HG03432 (cell line): ENCODE results near the gene OPN1MW2.
A peak's percentile ranks its signal among the peaks of the same experiment; 100 is the strongest.
"Not testable (repeated sequence)": the region's sequence is repeated elsewhere in the genome, so short reads cannot be mapped to it uniquely, and the experiment has no call there.

Experiments
- ATAC-seq: cut with Tn5 transposase; IDR thresholded peaks from one replicate; pipeline ENCODE4 v1.9.1; 2021; ENCODE audit warnings: mild to moderate bottlenecking, moderate library complexity; ENCODE audit not compliant: unreplicated experiment

Gene OPN1MW2

DNA sequence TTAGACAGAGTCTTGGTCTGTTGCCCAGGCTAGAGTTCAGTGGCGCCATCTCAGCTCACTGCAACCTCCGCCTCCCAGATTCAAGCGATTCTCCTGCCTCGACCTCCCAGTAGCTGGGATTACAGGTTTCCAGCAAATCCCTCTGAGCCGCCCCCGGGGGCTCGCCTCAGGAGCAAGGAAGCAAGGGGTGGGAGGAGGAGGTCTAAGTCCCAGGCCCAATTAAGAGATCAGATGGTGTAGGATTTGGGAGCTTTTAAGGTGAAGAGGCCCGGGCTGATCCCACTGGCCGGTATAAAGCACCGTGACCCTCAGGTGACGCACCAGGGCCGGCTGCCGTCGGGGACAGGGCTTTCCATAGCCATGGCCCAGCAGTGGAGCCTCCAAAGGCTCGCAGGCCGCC, at the start of gene OPN1MW2:
Gene OPN1MW2 (plus strand): TSS at position 301 of the 400 bp plus-strand sequence. CDS start 60 bp downstream, at position 361.
- ATAC-seq = not testable (repeated sequence)

DNA sequence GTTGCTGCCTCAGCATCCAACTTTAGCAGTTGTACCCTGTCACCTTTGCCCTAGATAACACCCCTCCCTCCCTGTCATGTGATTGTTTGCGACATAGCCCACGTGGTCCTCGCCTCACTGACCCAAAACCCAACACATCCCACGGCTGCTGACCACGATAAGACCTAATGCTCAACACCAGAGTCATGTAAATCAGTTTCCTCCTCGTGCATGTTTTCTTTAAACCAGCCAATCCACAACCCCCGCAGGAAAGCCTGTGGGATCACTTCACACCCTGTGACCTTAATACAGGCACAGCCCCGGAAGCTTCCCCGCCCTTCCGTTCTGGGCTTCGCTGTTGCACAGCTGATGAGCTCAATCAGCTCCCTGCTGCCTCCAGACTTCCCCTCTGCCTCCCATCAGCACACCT, 47.0 kb upstream of the OPN1MW2 start:
- peak; percentile 69 for ATAC-seq

DNA sequence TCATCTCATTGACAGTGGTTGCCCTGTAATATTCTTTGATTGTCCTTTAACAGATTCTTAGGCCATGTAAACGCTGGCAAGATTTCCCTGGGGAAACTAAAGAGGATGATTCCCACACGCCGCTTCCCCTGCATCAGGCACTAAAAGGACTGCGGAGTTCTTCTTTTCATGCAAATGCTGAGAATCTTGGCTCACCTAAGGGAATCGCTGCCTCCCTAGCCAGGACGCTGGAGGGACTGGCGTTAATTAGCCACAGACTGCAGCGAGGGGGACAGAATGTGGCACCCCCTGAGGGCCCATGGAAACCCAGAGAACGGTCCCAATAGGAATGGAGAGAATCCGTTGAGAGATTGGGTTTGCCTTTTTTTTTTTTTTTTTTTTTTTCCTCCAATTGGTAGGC, 45.2 kb upstream of the OPN1MW2 start:
- ATAC-seq = not testable (repeated sequence)

DNA sequence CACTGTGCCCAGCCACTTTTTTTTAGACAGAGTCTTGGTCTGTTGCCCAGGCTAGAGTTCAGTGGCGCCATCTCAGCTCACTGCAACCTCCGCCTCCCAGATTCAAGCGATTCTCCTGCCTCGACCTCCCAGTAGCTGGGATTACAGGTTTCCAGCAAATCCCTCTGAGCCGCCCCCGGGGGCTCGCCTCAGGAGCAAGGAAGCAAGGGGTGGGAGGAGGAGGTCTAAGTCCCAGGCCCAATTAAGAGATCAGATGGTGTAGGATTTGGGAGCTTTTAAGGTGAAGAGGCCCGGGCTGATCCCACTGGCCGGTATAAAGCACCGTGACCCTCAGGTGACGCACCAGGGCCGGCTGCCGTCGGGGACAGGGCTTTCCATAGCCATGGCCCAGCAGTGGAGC, 37.3 kb upstream of the OPN1MW2 start, which contains the start of gene OPN1MW:
Gene OPN1MW (plus strand): TSS at position 301 of the 400 bp plus-strand sequence. CDS start 82 bp downstream, at position 383.
- not testable (repeated sequence) for ATAC-seq

DNA sequence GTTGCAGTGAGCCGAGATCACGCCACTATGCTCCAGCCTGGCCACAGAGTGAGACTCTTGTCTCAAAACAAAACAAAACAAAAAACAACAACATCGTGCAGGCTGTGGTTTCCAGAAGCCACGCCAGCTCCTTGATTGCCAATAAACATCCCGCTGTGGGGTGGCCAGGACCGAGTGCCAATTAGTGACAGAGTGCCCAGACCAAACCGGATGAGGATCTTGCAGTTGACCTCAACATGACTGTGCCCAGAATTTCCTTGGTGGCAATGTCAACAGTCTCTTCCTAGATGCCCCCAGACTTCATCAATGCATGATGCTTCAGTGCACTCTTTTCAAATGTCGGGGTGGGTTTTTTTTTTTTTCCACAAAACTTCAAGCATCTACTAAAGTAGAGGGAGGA, 35.8 kb upstream of the OPN1MW2 start:
- ATAC-seq = not testable (repeated sequence)

DNA sequence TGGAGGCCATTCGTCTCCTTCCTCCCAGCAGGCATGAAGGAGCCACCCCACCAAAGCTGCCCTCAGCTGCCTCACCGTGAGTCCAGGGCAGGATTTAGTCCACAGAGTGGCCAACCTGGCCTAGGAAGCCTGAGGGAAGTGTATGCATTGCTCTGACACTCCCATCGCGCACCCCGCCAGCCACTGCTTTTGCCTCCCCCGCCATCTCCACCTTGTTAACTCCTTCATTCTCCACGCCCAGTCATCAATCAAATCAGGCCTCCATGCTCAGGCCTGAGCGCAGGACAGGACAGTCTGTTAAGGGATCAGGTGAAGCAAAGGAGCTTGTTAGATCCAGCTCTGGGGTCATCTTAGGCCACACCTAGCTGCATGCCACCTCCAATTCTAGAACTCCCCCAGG, 26.7 kb upstream of the OPN1MW2 start:
- ATAC-seq = not testable (repeated sequence)

DNA sequence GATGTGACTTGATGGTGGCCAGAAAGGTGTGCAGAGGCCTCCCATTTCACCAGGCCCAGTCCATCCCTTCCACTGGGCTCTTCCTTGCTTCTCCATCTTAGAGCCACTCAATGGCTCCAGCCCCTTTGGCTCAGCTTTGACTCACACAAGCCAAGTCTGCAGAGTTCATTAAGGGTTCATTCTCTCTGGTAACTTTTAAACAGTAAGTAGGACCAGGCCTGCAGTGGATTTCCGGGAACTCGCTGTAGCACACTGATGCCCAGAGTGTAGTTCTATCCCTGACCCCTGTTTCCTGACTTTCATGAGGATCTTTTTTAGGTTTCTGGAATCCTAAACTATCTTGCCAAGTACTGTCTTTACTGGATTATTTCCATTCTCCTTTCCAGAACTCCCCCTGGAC, 25.2 kb upstream of the OPN1MW2 start:
- not testable (repeated sequence) for ATAC-seq

DNA sequence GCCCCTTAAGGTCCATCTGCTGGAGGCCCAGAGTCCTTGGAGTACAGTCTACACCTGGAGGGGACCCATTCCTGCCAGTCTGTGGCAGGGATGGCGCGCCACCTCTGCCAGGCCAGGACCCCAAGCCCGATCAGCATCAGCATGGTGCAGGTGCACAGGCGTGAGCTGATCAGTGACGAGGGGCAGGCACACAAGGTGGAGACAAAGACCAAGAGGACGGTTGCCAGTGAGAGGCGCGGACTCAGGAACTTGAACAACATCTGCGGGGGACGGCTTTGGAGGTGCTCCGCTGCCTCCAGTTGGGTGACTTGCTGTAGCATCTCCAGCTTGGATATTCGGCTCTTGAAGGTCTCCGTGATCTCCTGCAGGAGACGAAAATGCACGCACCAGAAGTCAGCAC, 23.1 kb upstream of the OPN1MW2 start:
- ATAC-seq = not testable (repeated sequence)

DNA sequence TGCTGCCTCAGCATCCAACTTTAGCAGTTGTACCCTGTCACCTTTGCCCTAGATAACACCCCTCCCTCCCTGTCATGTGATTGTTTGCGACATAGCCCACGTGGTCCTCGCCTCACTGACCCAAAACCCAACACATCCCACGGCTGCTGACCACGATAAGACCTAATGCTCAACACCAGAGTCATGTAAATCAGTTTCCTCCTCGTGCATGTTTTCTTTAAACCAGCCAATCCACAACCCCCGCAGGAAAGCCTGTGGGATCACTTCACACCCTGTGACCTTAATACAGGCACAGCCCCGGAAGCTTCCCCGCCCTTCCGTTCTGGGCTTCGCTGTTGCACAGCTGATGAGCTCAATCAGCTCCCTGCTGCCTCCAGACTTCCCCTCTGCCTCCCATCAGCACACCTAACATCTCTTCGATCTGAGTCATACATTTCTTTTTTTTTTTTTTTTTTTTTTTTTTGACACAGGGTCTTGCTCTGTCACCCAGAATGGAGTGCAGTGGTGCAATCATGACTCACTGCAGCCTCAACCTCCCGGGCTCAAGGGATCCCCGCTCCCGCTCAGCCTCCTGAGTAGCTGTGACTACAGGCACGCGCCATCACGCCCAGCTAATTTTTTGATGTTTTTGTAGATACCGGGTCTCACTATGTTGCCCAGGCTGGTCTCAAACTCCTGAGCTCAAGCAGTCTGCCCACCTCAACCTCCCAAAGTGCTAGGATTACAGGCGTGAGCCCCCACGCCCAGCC, 9.7 kb upstream of the OPN1MW2 start:
- ATAC-seq = peak; percentile 76

DNA sequence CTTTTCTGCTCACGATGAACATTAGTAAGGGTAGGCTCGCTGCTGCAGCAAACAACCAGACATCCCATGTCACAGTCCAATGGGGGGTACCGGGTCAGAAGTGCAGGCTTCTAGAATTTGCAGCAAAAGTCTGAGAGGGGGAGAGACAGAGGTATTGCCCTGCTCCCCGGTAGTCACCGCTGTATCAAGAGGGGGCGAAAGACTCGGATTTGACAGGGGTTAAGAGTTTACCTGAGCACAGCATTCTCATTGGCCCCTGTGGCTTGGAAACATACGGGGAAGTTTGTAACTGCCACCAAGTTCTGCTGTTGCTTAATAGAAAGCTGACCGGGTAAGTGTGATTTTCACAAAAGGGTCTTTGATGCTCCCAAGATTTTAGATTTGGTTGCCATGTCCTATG, 8.5 kb upstream of the OPN1MW2 start:
- not testable (repeated sequence) for ATAC-seq

DNA sequence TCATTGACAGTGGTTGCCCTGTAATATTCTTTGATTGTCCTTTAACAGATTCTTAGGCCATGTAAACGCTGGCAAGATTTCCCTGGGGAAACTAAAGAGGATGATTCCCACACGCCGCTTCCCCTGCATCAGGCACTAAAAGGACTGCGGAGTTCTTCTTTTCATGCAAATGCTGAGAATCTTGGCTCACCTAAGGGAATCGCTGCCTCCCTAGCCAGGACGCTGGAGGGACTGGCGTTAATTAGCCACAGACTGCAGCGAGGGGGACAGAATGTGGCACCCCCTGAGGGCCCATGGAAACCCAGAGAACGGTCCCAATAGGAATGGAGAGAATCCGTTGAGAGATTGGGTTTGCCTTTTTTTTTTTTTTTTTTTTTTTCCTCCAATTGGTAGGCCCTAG, 8.1 kb upstream of the OPN1MW2 start:
- not testable (repeated sequence) for ATAC-seq

DNA sequence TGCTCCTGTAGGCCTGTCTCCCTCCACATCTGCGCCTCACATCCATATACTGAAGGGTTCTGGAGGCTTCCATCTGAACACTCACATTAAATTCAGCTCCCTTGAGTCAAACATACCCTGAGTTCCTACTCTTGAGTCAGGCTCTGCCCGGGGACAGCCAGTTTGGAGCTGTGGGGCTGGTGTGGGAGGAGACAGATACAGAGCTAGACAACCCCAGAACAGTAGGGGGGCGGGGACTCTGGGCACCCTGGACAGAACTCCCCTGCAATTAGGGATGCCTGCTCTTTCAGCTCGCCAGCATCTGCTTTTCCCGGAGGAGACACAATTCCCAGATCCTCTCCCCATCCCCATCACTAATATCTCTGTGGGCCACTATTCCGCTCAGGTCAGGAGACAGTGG, 5.7 kb downstream of the OPN1MW2 start:
- ATAC-seq = not testable (repeated sequence)

DNA sequence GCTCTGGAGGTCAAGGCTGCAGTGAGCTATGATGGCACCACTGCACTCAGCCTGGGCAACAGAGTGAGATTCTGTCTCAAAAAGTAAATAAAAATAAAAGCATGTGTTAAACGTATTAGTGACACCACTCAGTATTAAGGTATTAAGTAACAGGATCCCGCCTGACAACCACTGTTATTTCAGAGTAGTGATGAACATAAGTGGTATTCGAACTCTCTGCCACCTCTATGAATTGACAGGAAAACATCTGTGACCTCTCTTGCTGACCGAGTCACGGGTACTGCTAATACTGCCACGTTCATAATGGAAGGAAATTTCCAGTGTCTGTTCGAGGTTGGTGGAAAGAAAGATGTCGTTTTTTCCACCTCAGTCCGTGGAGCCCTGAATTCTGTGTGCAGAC, 7.2 kb downstream of the OPN1MW2 start:
- ATAC-seq = not testable (repeated sequence)

DNA sequence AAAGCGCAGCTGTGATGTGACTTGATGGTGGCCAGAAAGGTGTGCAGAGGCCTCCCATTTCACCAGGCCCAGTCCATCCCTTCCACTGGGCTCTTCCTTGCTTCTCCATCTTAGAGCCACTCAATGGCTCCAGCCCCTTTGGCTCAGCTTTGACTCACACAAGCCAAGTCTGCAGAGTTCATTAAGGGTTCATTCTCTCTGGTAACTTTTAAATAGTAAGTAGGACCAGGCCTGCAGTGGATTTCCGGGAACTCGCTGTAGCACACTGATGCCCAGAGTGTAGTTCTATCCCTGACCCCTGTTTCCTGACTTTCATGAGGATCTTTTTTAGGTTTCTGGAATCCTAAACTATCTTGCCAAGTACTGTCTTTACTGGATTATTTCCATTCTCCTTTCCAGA, 11.9 kb downstream of the OPN1MW2 start:
- ATAC-seq = not testable (repeated sequence)

DNA sequence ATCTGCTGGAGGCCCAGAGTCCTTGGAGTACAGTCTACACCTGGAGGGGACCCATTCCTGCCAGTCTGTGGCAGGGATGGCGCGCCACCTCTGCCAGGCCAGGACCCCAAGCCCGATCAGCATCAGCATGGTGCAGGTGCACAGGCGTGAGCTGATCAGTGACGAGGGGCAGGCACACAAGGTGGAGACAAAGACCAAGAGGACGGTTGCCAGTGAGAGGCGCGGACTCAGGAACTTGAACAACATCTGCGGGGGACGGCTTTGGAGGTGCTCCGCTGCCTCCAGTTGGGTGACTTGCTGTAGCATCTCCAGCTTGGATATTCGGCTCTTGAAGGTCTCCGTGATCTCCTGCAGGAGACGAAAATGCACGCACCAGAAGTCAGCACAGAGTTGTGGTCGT, 14.1 kb downstream of the OPN1MW2 start:
- not testable (repeated sequence) for ATAC-seq

DNA sequence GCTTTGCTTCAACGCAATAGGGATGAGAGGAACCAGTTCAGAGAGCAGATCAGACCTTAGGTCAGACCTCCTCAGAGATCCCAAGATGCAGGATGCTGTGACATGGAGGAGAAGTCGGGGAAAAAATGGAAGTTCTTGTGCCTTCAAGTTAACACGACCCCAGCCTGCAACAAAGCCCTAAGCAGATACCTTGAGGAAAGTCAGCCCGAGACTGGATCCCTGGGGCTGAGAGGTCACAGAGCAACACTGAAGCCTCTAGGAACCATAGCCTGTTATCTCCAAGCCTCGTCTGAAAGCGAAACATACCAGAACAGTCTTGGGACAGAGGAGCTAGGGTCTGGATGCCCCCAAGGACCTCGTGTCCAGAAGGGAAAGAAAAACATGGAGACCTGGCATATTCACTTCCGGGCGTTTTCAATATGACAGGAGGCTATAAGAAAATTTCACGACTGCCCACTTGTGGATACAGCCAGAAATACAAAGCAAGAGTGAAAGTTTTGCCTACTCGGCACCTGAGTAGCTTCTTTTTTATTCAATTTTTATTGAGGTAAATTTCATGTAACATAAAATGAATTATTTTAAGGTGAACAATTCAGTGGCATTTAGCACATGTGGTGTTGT, 19.5 kb downstream of the OPN1MW2 start:
- ATAC-seq = not testable (repeated sequence)

DNA sequence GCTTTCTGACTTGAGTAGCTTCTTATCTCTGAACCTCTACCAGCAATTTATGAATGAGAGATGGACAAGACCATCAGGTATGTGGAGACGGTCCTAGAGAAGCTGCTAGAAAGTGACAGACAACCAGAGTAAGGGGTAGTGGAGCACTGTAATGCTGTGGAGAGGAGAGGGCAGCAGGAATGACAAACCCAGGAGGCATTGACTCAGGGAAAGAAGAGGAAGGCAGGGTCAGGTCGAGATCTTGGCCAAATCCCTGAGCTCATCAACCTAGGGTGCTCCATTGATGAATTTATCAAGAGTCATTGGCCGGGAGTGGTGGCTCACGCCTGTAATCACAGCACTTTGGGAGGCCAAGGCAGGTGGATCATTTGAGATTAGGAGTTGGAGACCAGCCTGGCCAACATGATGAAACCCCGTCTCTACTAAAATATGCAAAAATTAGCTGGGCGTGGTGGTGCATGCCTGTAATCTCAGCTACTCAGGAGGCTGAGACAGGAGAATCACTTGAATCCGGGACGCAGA, 20.5 kb downstream of the OPN1MW2 start:
- not testable (repeated sequence) for ATAC-seq

DNA sequence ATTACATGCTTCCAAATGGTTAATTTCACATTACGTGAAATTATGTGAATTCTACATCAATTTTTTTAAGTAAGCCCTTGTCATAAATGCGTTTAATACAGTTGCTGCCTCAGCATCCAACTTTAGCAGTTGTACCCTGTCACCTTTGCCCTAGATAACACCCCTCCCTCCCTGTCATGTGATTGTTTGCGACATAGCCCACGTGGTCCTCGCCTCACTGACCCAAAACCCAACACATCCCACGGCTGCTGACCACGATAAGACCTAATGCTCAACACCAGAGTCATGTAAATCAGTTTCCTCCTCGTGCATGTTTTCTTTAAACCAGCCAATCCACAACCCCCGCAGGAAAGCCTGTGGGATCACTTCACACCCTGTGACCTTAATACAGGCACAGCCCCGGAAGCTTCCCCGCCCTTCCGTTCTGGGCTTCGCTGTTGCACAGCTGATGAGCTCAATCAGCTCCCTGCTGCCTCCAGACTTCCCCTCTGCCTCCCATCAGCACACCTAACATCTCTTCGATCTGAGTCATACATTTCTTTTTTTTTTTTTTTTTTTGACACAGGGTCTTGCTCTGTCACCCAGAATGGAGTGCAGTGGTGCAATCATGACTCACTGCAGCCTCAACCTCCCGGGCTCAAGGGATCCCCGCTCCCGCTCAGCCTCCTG, 28.0 kb downstream of the OPN1MW2 start:
- peak; percentile 81 for ATAC-seq

DNA sequence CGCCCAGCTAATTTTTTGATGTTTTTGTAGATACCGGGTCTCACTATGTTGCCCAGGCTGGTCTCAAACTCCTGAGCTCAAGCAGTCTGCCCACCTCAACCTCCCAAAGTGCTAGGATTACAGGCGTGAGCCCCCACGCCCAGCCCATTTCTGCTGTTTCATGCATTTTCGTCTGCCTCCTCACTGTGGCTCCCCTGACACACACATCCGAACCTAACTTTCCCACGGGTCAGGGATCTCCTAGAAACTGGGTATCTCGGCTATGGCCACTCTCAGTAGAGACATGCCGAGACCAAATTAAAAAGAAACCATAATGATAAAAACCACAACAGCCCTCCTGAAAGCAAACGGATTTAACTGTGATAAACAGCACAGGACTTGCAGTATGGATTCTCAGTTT, 28.5 kb downstream of the OPN1MW2 start:
- not testable (repeated sequence) for ATAC-seq

DNA sequence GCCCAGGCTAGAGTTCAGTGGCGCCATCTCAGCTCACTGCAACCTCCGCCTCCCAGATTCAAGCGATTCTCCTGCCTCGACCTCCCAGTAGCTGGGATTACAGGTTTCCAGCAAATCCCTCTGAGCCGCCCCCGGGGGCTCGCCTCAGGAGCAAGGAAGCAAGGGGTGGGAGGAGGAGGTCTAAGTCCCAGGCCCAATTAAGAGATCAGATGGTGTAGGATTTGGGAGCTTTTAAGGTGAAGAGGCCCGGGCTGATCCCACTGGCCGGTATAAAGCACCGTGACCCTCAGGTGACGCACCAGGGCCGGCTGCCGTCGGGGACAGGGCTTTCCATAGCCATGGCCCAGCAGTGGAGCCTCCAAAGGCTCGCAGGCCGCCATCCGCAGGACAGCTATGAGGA, 37.7 kb downstream of the OPN1MW2 start, which contains the start of gene OPN1MW3:
Gene OPN1MW3 (plus strand): TSS at position 301 of the 400 bp plus-strand sequence. CDS start 38 bp downstream, at position 339.
- not testable (repeated sequence) for ATAC-seq

DNA sequence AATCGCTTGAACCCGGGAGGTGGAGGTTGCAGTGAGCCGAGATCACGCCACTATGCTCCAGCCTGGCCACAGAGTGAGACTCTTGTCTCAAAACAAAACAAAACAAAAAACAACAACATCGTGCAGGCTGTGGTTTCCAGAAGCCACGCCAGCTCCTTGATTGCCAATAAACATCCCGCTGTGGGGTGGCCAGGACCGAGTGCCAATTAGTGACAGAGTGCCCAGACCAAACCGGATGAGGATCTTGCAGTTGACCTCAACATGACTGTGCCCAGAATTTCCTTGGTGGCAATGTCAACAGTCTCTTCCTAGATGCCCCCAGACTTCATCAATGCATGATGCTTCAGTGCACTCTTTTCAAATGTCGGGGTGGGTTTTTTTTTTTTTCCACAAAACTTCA, 39.2 kb downstream of the OPN1MW2 start:
- not testable (repeated sequence) for ATAC-seq
